ENCODE measurements around the gene SEMA3E. TPM values are rescaled to one million over a fixed set of nuclear protein-coding genes. Genes with fewer than 3 reads are reported as not detected.

Gene SEMA3E
- total RNA-seq, 3 donors from 2014 or later (not counting 1 experiment from before 2014, with no cell fraction given), result not detected

GRCh38 chr7:83415840-83416239 is 233.1 kb downstream of the SEMA3E start:
- H3K9me3 ChIP-seq (ENCODE audit: control insufficient read depth, insufficient read depth, low read length), result no peaks in the 10 kb centered on the region
- H3K4me1 Mint-ChIP-seq, result no peaks in the 10 kb centered on the region
- DNase-seq (no peak), ATAC-seq (no peak)
- H3K27ac Mint-ChIP-seq, result no peak overlapping the region
- H3K36me3 Mint-ChIP-seq, result no peaks in the 10 kb centered on the region
- H3K36me3 ChIP-seq (ENCODE audit: control insufficient read depth, insufficient read depth, low read length), result no peaks in the 10 kb centered on the region
- intact Hi-C loops (cut with micrococcal nuclease), result no loop called here
- TF ChIP-seq CTCF (IDR thresholded peaks at IDR 0.05), result no peak
- no peaks in the 10 kb centered on the region for H3K27me3 Mint-ChIP-seq (ENCODE audit: low read depth in 2 of 2)
- H3K4me3 Mint-ChIP-seq, result no peak overlapping the region
- 55% methylated on average over 2 of the region's 2 CpGs for WGBS (ENCODE audit: insufficient coverage)
- H3K4me1 ChIP-seq (ENCODE audit: control insufficient read depth, insufficient read depth, low read length), result no peaks in the 10 kb centered on the region
- H3K27me3 ChIP-seq (ENCODE audit: control insufficient read depth, insufficient read depth, low read length), result no peaks in the 10 kb centered on the region
- H3K9me3 Mint-ChIP-seq, result peaks cover 0 to 4% of the 10 kb centered on the region in 2 donors
- H3K4me3 ChIP-seq (ENCODE audit: low read length), result no peak overlapping the region
- H3K27ac ChIP-seq (ENCODE audit: low read length), result no peak overlapping the region

GRCh38 chr7:83414947-83415346 is 234.0 kb downstream of the SEMA3E start:
- no peaks in the 10 kb centered on the region for H3K4me1 Mint-ChIP-seq
- H3K4me3 Mint-ChIP-seq, result no peak overlapping the region
- no peaks in the 10 kb centered on the region for H3K9me3 ChIP-seq (ENCODE audit: control insufficient read depth, insufficient read depth, low read length)
- no peak for TF ChIP-seq CTCF (IDR thresholded peaks at IDR 0.05)
- peaks cover 0 to 4% of the 10 kb centered on the region in 2 donors for H3K9me3 Mint-ChIP-seq
- H3K36me3 Mint-ChIP-seq, result no peaks in the 10 kb centered on the region
- no peak overlapping the region for H3K27ac Mint-ChIP-seq
- intact Hi-C loops (cut with micrococcal nuclease), result no loop called here
- no CpG with 5 or more reads among the region's 2 CpGs for WGBS (ENCODE audit: insufficient coverage)
- no peaks in the 10 kb centered on the region for H3K4me1 ChIP-seq (ENCODE audit: control insufficient read depth, insufficient read depth, low read length)
- H3K4me3 ChIP-seq (ENCODE audit: low read length), result no peak overlapping the region
- H3K27ac ChIP-seq (ENCODE audit: low read length), result no peak overlapping the region
- DNase-seq, result no peak
- no peaks in the 10 kb centered on the region for H3K27me3 Mint-ChIP-seq (ENCODE audit: low read depth in 2 of 2)
- H3K27me3 ChIP-seq (ENCODE audit: control insufficient read depth, insufficient read depth, low read length), result no peaks in the 10 kb centered on the region
- no peak for ATAC-seq
- no peaks in the 10 kb centered on the region for H3K36me3 ChIP-seq (ENCODE audit: control insufficient read depth, insufficient read depth, low read length)

GRCh38 chr7:83413831-83414230 is 235.1 kb downstream of the SEMA3E start:
- WGBS (ENCODE audit: insufficient coverage), result 69% methylated on average over 3 of the region's 4 CpGs
- no peak for TF ChIP-seq CTCF (IDR thresholded peaks at IDR 0.05)
- H3K9me3 ChIP-seq (ENCODE audit: control insufficient read depth, insufficient read depth, low read length), result no peaks in the 10 kb centered on the region
- no peak overlapping the region for H3K27ac Mint-ChIP-seq
- intact Hi-C loops (cut with micrococcal nuclease), result no loop called here
- no peaks in the 10 kb centered on the region for H3K9me3 Mint-ChIP-seq
- H3K27ac ChIP-seq (ENCODE audit: low read length), result no peak overlapping the region
- H3K4me1 ChIP-seq (ENCODE audit: control insufficient read depth, insufficient read depth, low read length), result no peaks in the 10 kb centered on the region
- DNase-seq (no peak), ATAC-seq (no peak)
- H3K27me3 Mint-ChIP-seq (ENCODE audit: low read depth in 2 of 2), result no peaks in the 10 kb centered on the region
- H3K36me3 ChIP-seq (ENCODE audit: control insufficient read depth, insufficient read depth, low read length), result no peaks in the 10 kb centered on the region
- no peak overlapping the region for H3K4me3 Mint-ChIP-seq
- H3K27me3 ChIP-seq (ENCODE audit: control insufficient read depth, insufficient read depth, low read length), result no peaks in the 10 kb centered on the region
- H3K4me3 ChIP-seq (ENCODE audit: low read length), result no peak overlapping the region
- H3K4me1 Mint-ChIP-seq, result no peaks in the 10 kb centered on the region
- no peaks in the 10 kb centered on the region for H3K36me3 Mint-ChIP-seq

- H3K4me1 ChIP-seq (ENCODE audit: control insufficient read depth, insufficient read depth, low read length), result no peaks in the 10 kb centered on the region
- intact Hi-C loops (cut with micrococcal nuclease), result no loop called here
- ATAC-seq, result no peak
- H3K27ac ChIP-seq (ENCODE audit: low read length), result no peak overlapping the region
- no peak for DNase-seq
- TF ChIP-seq CTCF (IDR thresholded peaks at IDR 0.05), result no peak
- Mint-ChIP-seq H3K27ac (no peak overlapping the region), H3K27me3 (ENCODE audit: low read depth in 2 of 2) (no peaks in the 10 kb centered on the region), H3K4me1 (no peaks in the 10 kb centered on the region), H3K4me3 (no peak overlapping the region), H3K36me3 (no peaks in the 10 kb centered on the region), H3K9me3 (no peaks in the 10 kb centered on the region)
- H3K36me3 ChIP-seq (ENCODE audit: control insufficient read depth, insufficient read depth, low read length), result no peaks in the 10 kb centered on the region
- H3K4me3 ChIP-seq (ENCODE audit: low read length), result no peak overlapping the region
- H3K9me3 ChIP-seq (ENCODE audit: control insufficient read depth, insufficient read depth, low read length), result no peaks in the 10 kb centered on the region
- WGBS (ENCODE audit: insufficient coverage), result 73% methylated on average over 1 of the region's 2 CpGs
- H3K27me3 ChIP-seq (ENCODE audit: control insufficient read depth, insufficient read depth, low read length), result no peaks in the 10 kb centered on the region
Measured at GRCh38 chr7:83413424-83413823, 235.5 kb downstream of the SEMA3E start.

Data from natural killer cell (primary cell).